ENCODE measurements around the gene LAMC2.

The LAMC2 gene

DNA sequence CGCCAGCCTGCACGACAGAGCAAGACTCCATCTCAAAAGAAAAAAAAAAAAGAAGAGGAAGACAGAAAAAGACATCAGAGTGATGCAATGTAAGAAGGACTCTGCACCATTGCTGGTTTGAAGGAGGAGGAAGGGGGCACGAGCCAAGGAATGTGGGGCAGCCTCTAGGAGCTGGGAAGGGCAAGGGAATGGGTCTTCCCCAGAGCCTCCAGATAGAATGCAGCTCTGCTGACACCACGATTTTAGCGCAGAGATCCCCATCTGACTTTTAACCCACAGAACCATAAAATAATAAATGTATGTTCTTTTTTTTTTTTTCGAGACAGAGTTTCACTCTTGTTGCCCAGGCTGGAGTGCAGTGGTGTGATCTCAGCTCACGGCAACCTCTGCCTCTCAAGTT, 33.9 kb upstream of the LAMC2 start:
- no peak for DNase-seq (ENCODE audit: low read depth)
- no peak overlapping the region for H3K4me3 ChIP-seq (ENCODE audit: low read depth, low read length)
- TF ChIP-seq, protein P1, sequence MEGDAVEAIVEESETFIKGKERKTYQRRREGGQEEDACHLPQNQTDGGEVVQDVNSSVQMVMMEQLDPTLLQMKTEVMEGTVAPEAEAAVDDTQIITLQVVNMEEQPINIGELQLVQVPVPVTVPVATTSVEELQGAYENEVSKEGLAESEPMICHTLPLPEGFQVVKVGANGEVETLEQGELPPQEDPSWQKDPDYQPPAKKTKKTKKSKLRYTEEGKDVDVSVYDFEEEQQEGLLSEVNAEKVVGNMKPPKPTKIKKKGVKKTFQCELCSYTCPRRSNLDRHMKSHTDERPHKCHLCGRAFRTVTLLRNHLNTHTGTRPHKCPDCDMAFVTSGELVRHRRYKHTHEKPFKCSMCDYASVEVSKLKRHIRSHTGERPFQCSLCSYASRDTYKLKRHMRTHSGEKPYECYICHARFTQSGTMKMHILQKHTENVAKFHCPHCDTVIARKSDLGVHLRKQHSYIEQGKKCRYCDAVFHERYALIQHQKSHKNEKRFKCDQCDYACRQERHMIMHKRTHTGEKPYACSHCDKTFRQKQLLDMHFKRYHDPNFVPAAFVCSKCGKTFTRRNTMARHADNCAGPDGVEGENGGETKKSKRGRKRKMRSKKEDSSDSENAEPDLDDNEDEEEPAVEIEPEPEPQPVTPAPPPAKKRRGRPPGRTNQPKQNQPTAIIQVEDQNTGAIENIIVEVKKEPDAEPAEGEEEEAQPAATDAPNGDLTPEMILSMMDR (IDR thresholded peaks at IDR 0.05; ENCODE audit: control insufficient read depth, extremely low read depth, insufficient read depth) = no peak

DNA sequence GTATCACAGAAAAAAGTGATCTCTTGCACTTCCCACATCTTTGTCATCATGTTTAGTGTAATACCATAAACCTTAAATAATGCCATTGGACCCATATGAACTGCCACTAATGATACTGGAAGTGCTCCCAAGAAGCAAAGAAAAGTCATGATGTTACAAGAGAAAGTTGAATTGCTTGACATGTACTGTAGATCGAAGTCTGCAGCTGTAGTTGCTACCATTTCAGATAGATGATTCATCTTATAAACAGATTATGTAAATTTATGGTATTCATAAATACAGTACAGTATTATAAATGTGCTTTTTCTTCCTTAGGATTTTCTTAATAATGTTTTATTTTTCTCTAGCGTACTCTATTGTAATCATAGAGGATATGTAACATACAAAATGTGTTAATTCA, 30.1 kb upstream of the LAMC2 start:
- DNase-seq (ENCODE audit: low read depth) = no peak
- TF ChIP-seq, protein P1 (IDR thresholded peaks at IDR 0.05; ENCODE audit: control insufficient read depth, extremely low read depth, insufficient read depth) = no peak
- no peak overlapping the region for H3K4me3 ChIP-seq (ENCODE audit: low read depth, low read length)

DNA sequence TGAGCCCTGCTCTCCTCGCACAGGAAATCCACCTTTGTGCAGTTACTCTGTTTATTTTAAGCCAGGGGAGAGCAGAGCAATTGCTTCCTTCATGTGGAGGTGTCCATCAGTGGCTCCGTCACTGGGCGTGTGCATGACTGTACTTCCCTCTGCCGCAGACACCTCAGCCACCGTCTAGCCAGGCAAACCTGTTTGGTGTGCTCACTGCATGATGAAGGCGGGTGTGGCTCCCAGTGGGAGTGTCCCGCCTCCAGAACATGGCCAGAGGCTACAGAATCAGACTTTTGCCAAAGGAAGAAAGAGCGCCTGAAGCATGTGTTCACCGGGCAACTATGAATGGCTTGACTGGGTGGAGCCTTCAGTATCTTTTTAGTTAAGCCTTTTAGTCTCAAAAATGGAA, 26.1 kb upstream of the LAMC2 start:
- TF ChIP-seq, protein P1 (IDR thresholded peaks at IDR 0.05; ENCODE audit: control insufficient read depth, extremely low read depth, insufficient read depth) = no peak
- no peak overlapping the region for H3K4me3 ChIP-seq (ENCODE audit: low read depth, low read length)
- peak; percentile 97 for DNase-seq (ENCODE audit: low read depth)

- no peak for DNase-seq (ENCODE audit: low read depth)
- no peak overlapping the region for H3K4me3 ChIP-seq (ENCODE audit: low read depth, low read length)
- TF ChIP-seq, protein P1 (IDR thresholded peaks at IDR 0.05; ENCODE audit: control insufficient read depth, extremely low read depth, insufficient read depth) = no peak
Measured at GRCh38 chr1:183161391-183161790, 24.7 kb upstream of the LAMC2 start.

- TF ChIP-seq, protein P1 (IDR thresholded peaks at IDR 0.05; ENCODE audit: control insufficient read depth, extremely low read depth, insufficient read depth) = no peak
- H3K4me3 ChIP-seq (ENCODE audit: low read depth, low read length) = no peak overlapping the region
- DNase-seq (ENCODE audit: low read depth) = no peak
Measured at GRCh38 chr1:183163316-183163715, 22.7 kb upstream of the LAMC2 start.

DNA sequence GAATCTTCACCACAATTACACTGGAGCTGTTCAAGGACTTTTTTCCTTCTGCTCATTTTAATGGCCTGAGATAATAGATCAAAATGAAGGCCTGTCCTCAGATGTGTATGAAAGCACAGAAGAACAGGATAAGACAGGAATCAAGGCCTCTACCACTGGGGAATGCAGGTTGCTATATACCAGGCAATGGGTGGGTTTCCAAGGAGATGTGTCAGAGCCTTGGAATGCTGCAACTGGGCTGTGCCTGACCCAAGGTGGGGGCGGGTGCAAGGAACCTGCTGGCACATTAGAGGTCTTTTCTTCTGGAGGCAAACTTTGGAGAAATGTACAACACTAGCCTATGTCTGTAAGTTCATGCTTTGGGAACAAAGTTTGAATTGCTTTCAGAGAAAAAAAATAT, 21.7 kb upstream of the LAMC2 start:
- DNase-seq (ENCODE audit: low read depth) = no peak
- TF ChIP-seq, protein P1 (IDR thresholded peaks at IDR 0.05; ENCODE audit: control insufficient read depth, extremely low read depth, insufficient read depth) = no peak
- no peak overlapping the region for H3K4me3 ChIP-seq (ENCODE audit: low read depth, low read length)

GRCh38 chr1:183164963-183165362, 21.1 kb upstream of the LAMC2 start:
- H3K4me3 ChIP-seq (ENCODE audit: low read depth, low read length) = no peak overlapping the region
- DNase-seq (ENCODE audit: low read depth) = no peak
- TF ChIP-seq, protein P1 (IDR thresholded peaks at IDR 0.05; ENCODE audit: control insufficient read depth, extremely low read depth, insufficient read depth) = no peak
